ENCODE measurements around the gene FANCI.

FANCI gene

DNA sequence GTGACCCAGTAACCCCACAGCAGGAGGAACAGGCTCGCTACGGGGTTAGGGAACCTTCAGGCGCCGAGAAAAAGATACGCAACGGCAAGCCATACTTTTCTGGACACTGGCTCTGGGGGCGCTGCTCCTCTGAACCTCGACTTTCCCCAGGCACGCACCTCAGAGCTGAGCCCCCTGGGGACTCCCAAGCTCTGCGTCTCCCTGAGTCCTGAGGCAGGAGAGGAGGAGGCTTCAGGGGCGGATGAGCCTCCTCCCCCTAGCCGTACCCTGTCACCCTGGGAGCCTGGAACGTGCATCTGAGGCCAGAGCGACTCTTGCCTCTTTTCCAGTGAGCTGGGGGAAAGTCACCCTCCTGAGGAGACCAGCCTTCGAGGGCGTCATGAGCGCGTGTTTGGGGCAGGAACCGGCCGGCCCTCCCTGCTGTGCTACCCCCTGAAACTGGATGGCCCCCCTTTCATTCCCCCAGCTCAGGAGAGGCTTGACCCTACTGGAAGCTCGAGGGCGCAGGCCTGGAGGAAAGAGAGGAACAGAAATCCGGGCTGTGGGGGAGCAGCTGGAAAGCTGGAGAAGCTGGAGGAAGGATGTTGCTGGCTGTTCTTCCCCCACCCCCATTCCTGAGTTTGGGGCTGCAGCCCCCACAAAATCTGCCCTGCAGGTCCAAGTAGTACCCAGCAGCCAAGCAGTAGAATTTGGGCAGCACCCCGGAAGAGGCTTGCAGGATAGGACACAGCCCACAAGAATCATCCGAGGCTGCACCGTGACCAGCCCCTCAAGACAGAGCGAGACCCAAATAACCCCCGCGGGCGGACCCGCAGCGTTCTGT, 115.9 kb downstream of the FANCI start:
- POLR2A ChIA-PET = interaction anchor here (1.1 to 2.0 kb wide), 6 partner anchors 24 to 112 kb away, joined by 3 to 7 read pairs (median 4); partner anchors contain the start of gene POLG

GRCh38 chr15:89360294-89360971, 116.7 kb downstream of the FANCI start:
- Histone ChIP-seq H3K27ac (ENCODE audit: extremely low read depth, low read depth, low read length) (no peak overlapping the region), H3K36me3 (ENCODE audit: control insufficient read depth in 2 of 2, insufficient read depth in 1 of 2, low read length in 2 of 2) (no peaks in the 10 kb centered on the region), H3K4me3 (ENCODE audit: low read depth, low read length) (no peak overlapping the region), H3K9me3 (ENCODE audit: control insufficient read depth, insufficient read depth, low read depth, low read length) (no peaks in the 10 kb centered on the region), H3K4me1 (ENCODE audit: control insufficient read depth, insufficient read depth, low read length) (peaks cover 4% of the 10 kb centered on the region; the same call in 1 of the 2 replicates)
- ChIA-PET CTCF (interaction anchor here (0.7 to 11.1 kb wide), 19 partner anchors 12 to 208 kb away, joined by 3 to 614 read pairs (median 44); no protein-coding TSS in a partner anchor), POLR2A (no interaction called here)
- TF ChIP-seq CTCF (tag by site-specific recombination; IDR thresholded peaks at IDR 0.05) (no peak), ZIC2 (tag by site-specific recombination; IDR thresholded peaks at IDR 0.05) (no peak), ZNF37A (tag by site-specific recombination; IDR thresholded peaks at IDR 0.05) (no peak), ZNF623 (tag by site-specific recombination; IDR thresholded peaks at IDR 0.05) (no peak), ZNF184 (tag by site-specific recombination; IDR thresholded peaks at IDR 0.05) (no peak), ZNF274 (IDR thresholded peaks at IDR 0.05; ENCODE audit: low read length) (no peak), ZNF274 (tag by site-specific recombination; IDR thresholded peaks at IDR 0.05; ENCODE audit: borderline replicate concordance) (no peak), ZSCAN4 (tag by site-specific recombination; IDR thresholded peaks at IDR 0.05) (0 out of 2 replicates have a peak, but pooled peaks have one; percentile 31), SP7 (tag by site-specific recombination; IDR thresholded peaks at IDR 0.05) (no peak)

More for the DNA sequence above, 115.9 kb downstream of the FANCI start:
- no peaks in the 10 kb centered on the region for H3K9me3 ChIP-seq (ENCODE audit: control insufficient read depth, insufficient read depth, low read depth, low read length)
- no peak overlapping the region for H3K27ac ChIP-seq (ENCODE audit: extremely low read depth, low read depth, low read length)
- TF ChIP-seq ZNF600 (tag by site-specific recombination; IDR thresholded peaks at IDR 0.05) = 0 out of 2 replicates have a peak, but pooled peaks have one; percentile 10
- peak; percentile 86 for TF ChIP-seq ZNF394 (tag by site-specific recombination; IDR thresholded peaks at IDR 0.05; ENCODE audit: borderline replicate concordance)
- no peak for TF ChIP-seq ZNF311 (tag by site-specific recombination; IDR thresholded peaks at IDR 0.05; ENCODE audit: borderline replicate concordance)
- no peaks in the 10 kb centered on the region for H3K36me3 ChIP-seq (ENCODE audit: control insufficient read depth in 2 of 2, insufficient read depth in 1 of 2, low read length in 2 of 2)
- H3K4me3 ChIP-seq (ENCODE audit: low read depth, low read length) = no peak overlapping the region
- CTCF ChIA-PET = interaction anchor here (0.6 to 11.1 kb wide), 35 partner anchors 9 to 557 kb away, joined by 3 to 614 read pairs (median 23); no protein-coding TSS in a partner anchor
- H3K4me1 ChIP-seq (ENCODE audit: control insufficient read depth, insufficient read depth, low read length) = peaks cover 4% of the 10 kb centered on the region; the same call in 1 of the 2 replicates

GRCh38 chr15:89361451-89362202, 117.8 kb downstream of the FANCI start:
- peaks cover 4% of the 10 kb centered on the region; the same call in 1 of the 2 replicates for H3K4me1 ChIP-seq (ENCODE audit: control insufficient read depth, insufficient read depth, low read length)
- no peak overlapping the region for H3K27ac ChIP-seq (ENCODE audit: extremely low read depth, low read depth, low read length)
- POLR2A ChIA-PET = interaction anchor here (1.0 to 1.2 kb wide), 2 partner anchors 22 to 57 kb away, joined by 3 read pairs; no protein-coding TSS in a partner anchor
- no peaks in the 10 kb centered on the region for H3K9me3 ChIP-seq (ENCODE audit: control insufficient read depth, insufficient read depth, low read depth, low read length)
- CTCF ChIA-PET = interaction anchor here (0.6 to 11.1 kb wide), 12 partner anchors 15 to 193 kb away, joined by 3 to 614 read pairs (median 5); no protein-coding TSS in a partner anchor
- peak overlapping the region; percentile 34 for H3K4me3 ChIP-seq (ENCODE audit: low read depth, low read length)
- no peaks in the 10 kb centered on the region for H3K36me3 ChIP-seq (ENCODE audit: control insufficient read depth in 2 of 2, insufficient read depth in 1 of 2, low read length in 2 of 2)
- TF ChIP-seq ZBTB20 (tag by site-specific recombination; IDR thresholded peaks at IDR 0.05) (peak; percentile 88), ZBTB21 (tag by site-specific recombination; IDR thresholded peaks at IDR 0.05) (0 out of 2 replicates have a peak, but pooled peaks have one; percentile 10), ZNF785 (tag by site-specific recombination; IDR thresholded peaks at IDR 0.05) (no peak), HOXA7 (CRISPR knock-in tag; IDR thresholded peaks at IDR 0.05; ENCODE audit: borderline replicate concordance) (peak; percentile 88; the same call in 1 of the 2 replicates), TCF7L2 (IDR thresholded peaks at IDR 0.05; ENCODE audit: borderline replicate concordance, low read depth, low read length) (no peak), ZNF24 (tag by site-specific recombination; IDR thresholded peaks at IDR 0.05) (peak; percentile 32; the same call in 1 of the 2 replicates), ZNF658 (tag by site-specific recombination; IDR thresholded peaks at IDR 0.05) (no peak), ZNF707 (tag by site-specific recombination; IDR thresholded peaks at IDR 0.05) (no peak), HIC1 (tag by site-specific recombination; IDR thresholded peaks at IDR 0.05) (peak; percentile 38; the same call in 1 of the 2 replicates), ZNF768 (tag by site-specific recombination; IDR thresholded peaks at IDR 0.05) (peak; percentile 13; the same call in 1 of the 2 replicates)

Data from HEK293 (cell line).